GM21529 (cell line): ENCODE data around the gene GALNT14.

ENCODE experiments used
- ATAC-seq: cut with Tn5 transposase; IDR thresholded peaks from one replicate; pipeline ENCODE4 v1.9.1; 2021; ENCODE audit not compliant: unreplicated experiment

Gene GALNT14

GRCh38 chr2:31016648-31017047 lies 121.6 kb downstream of the GALNT14 start:
- ATAC-seq: no peak

- ATAC-seq: no peak
Observed at GRCh38 chr2:31014516-31014915, 123.7 kb downstream of the GALNT14 start.

GRCh38 chr2:31013301-31013700 lies 124.9 kb downstream of the GALNT14 start:
- ATAC-seq: no peak

- ATAC-seq: no peak
Observed at GRCh38 chr2:31012406-31012805, 125.8 kb downstream of the GALNT14 start.

- ATAC-seq: no peak
Observed at GRCh38 chr2:31011587-31011986, 126.7 kb downstream of the GALNT14 start.

- no peak for ATAC-seq
Observed at GRCh38 chr2:31008561-31009114, 129.6 kb downstream of the GALNT14 start.

GRCh38 chr2:31004257-31004656 lies 134.0 kb downstream of the GALNT14 start:
- ATAC-seq: no peak

- no peak for ATAC-seq
Observed at GRCh38 chr2:31003749-31004148, 134.5 kb downstream of the GALNT14 start.

- ATAC-seq: no peak
Observed at GRCh38 chr2:31002537-31003150, 135.6 kb downstream of the GALNT14 start.

GRCh38 chr2:31000970-31001369 lies 137.3 kb downstream of the GALNT14 start:
- no peak for ATAC-seq

- no peak for ATAC-seq
Observed at GRCh38 chr2:30998672-30999071, 139.6 kb downstream of the GALNT14 start.

GRCh38 chr2:30997979-30998378 lies 140.3 kb downstream of the GALNT14 start:
- ATAC-seq: no peak

GRCh38 chr2:30994227-30995056 lies 143.8 kb downstream of the GALNT14 start:
- no peak for ATAC-seq

- no peak for ATAC-seq
Observed at GRCh38 chr2:30992781-30993180, 145.5 kb downstream of the GALNT14 start.

- no peak for ATAC-seq
Observed at GRCh38 chr2:30990671-30991070, 147.6 kb downstream of the GALNT14 start.

- no peak for ATAC-seq
Observed at GRCh38 chr2:30990176-30990575, 148.1 kb downstream of the GALNT14 start.

- no peak for ATAC-seq
Observed at GRCh38 chr2:30989746-30990145, 148.5 kb downstream of the GALNT14 start.

GRCh38 chr2:30987566-30987965 lies 150.7 kb downstream of the GALNT14 start:
- ATAC-seq: no peak

GRCh38 chr2:30986231-30986580 lies 152.0 kb downstream of the GALNT14 start:
- no peak for ATAC-seq

GRCh38 chr2:30985493-30986230 lies 152.6 kb downstream of the GALNT14 start:
- ATAC-seq: no peak

- ATAC-seq: no peak
Observed at GRCh38 chr2:30984148-30984547, 154.1 kb downstream of the GALNT14 start.

- ATAC-seq: no peak
Observed at GRCh38 chr2:30981510-30981909, 156.7 kb downstream of the GALNT14 start.
